SK-N-DZ (cell line): Measurements from ENCODE around the gene AGO3.

Experiments used
- DNase-seq: peaks from one replicate; pipeline ENCODE4 v3.0.0-alpha.2; 2015; ENCODE audit warnings: low spot score

The AGO3 gene

GRCh38 chr1:36096500-36097432 lies 165.9 kb downstream of the AGO3 start:
- DNase-seq: peak; percentile 47

GRCh38 chr1:36097693-36098585 lies 167.0 kb downstream of the AGO3 start:
- DNase-seq: no peak

- no peak for DNase-seq
These were observed 167.9 kb downstream of the AGO3 start for GRCh38 chr1:36098650-36099365.

GRCh38 chr1:36099681-36100341 lies 168.9 kb downstream of the AGO3 start:
- peak; percentile 77 for DNase-seq

GRCh38 chr1:36100376-36100775 lies 169.5 kb downstream of the AGO3 start:
- DNase-seq: no peak

GRCh38 chr1:36101546-36101945 lies 170.6 kb downstream of the AGO3 start:
- DNase-seq: no peak

GRCh38 chr1:36106269-36106668 lies 175.4 kb downstream of the AGO3 start:
- no peak for DNase-seq

GRCh38 chr1:36107394-36107793 lies 176.5 kb downstream of the AGO3 start:
- no peak for DNase-seq

GRCh38 chr1:36108314-36108713 lies 177.4 kb downstream of the AGO3 start:
- no peak for DNase-seq

GRCh38 chr1:36109041-36109679 lies 178.3 kb downstream of the AGO3 start:
- DNase-seq: no peak

- no peak for DNase-seq
These were observed 180.2 kb downstream of the AGO3 start for GRCh38 chr1:36111151-36111550.

GRCh38 chr1:36112823-36113222 lies 181.9 kb downstream of the AGO3 start:
- DNase-seq: no peak

GRCh38 chr1:36114371-36114770 lies 183.5 kb downstream of the AGO3 start:
- DNase-seq: no peak

- DNase-seq: no peak
These were observed 184.3 kb downstream of the AGO3 start for GRCh38 chr1:36115200-36115669.

- DNase-seq: no peak
These were observed 185.0 kb downstream of the AGO3 start for GRCh38 chr1:36115931-36116330.

- no peak for DNase-seq
These were observed 186.0 kb downstream of the AGO3 start for GRCh38 chr1:36116901-36117300.

- no peak for DNase-seq
These were observed 187.7 kb downstream of the AGO3 start for GRCh38 chr1:36118447-36119204.

- DNase-seq: no peak
These were observed 188.6 kb downstream of the AGO3 start for GRCh38 chr1:36119456-36119855.
